Ectodermal cell (in vitro differentiated cells): ENCODE measurements around the gene SIL1.
"Not testable (repeated sequence)": the region's sequence is repeated elsewhere in the genome, so short reads cannot be mapped to it uniquely, and the experiment has no call there.

Experiments used
- H3K27ac ChIP-seq: 2 replicates; pipeline ENCODE4 v1.7.0; 2013; ENCODE audit warnings: mild to moderate bottlenecking, low read depth, low read length; ENCODE audit not compliant: insufficient read depth, poor library complexity, severe bottlenecking
- H3K27me3 ChIP-seq: 2 replicates; pipeline ENCODE4 v1.7.0; 2013; ENCODE audit warnings: mild to moderate bottlenecking, low read length; ENCODE audit not compliant: insufficient read depth, control insufficient read depth, poor library complexity, severe bottlenecking
- H3K36me3 ChIP-seq: one replicate; pipeline ENCODE4 v1.7.0; 2013; ENCODE audit warnings: low read length; ENCODE audit not compliant: control insufficient read depth, insufficient read depth
- H3K4me1 ChIP-seq: one replicate; pipeline ENCODE4 v1.7.0; 2013; ENCODE audit warnings: low read length; ENCODE audit not compliant: control insufficient read depth, insufficient read depth
- H3K4me3 ChIP-seq: 2 replicates; pipeline ENCODE4 v1.7.0; 2013; ENCODE audit warnings: low read depth, low read length, control low read depth; ENCODE audit not compliant: insufficient read depth
- H3K9me3 ChIP-seq: 2 replicates; pipeline ENCODE4 v1.7.0; 2013; ENCODE audit warnings: mild to moderate bottlenecking, low read length, moderate library complexity; ENCODE audit not compliant: control insufficient read depth
- WGBS, 2 experiments: methylation state at CpG; one replicate each; pipeline ENCODE4 v1.1.7; 2013; ENCODE audit warnings: missing lambda C conversion rate in 2 of 2; 5-methylcytosine and 5-hydroxymethylcytosine counted together

The SIL1 gene

GRCh38 chr5:139178589-139178917 lies 19.6 kb downstream of the SIL1 start:
- H3K9me3 ChIP-seq = no peaks in the 10 kb centered on the region
- WGBS, 2 experiments = 56 to 57% methylated on average over 3 of the region's 3 CpGs
- no peak overlapping the region for H3K4me3 ChIP-seq
- H3K27ac ChIP-seq = peak overlapping the region; percentile 74
- peaks cover 44% of the 10 kb centered on the region for H3K4me1 ChIP-seq
- H3K27me3 ChIP-seq = no peaks in the 10 kb centered on the region
- H3K36me3 ChIP-seq = no peaks in the 10 kb centered on the region

GRCh38 chr5:139177809-139178588 lies 20.2 kb downstream of the SIL1 start:
- H3K27ac ChIP-seq = peak overlapping the region; percentile 74
- no peaks in the 10 kb centered on the region for H3K36me3 ChIP-seq
- no peaks in the 10 kb centered on the region for H3K27me3 ChIP-seq
- 59 to 88% methylated on average over 1 of the region's 1 CpG for WGBS, 2 experiments
- peaks cover 44% of the 10 kb centered on the region for H3K4me1 ChIP-seq
- H3K4me3 ChIP-seq = no peak overlapping the region
- H3K9me3 ChIP-seq = no peaks in the 10 kb centered on the region

- 90 to 97% methylated on average over 9 of the region's 9 CpGs for WGBS, 2 experiments
- H3K9me3 ChIP-seq, H3K27me3 ChIP-seq, H3K36me3 ChIP-seq, H3K4me3 ChIP-seq, H3K27ac ChIP-seq: not testable (repeated sequence)
- peaks cover 40% of the 10 kb centered on the region for H3K4me1 ChIP-seq
Measured at GRCh38 chr5:139177281-139177680, 20.9 kb downstream of the SIL1 start.

GRCh38 chr5:139174382-139174781 lies 23.8 kb downstream of the SIL1 start:
- WGBS, 2 experiments = 84 to 96% methylated on average over 1 of the region's 1 CpG
- not testable (repeated sequence) for H3K4me3 ChIP-seq, H3K9me3 ChIP-seq, H3K36me3 ChIP-seq, H3K27me3 ChIP-seq, H3K27ac ChIP-seq
- H3K4me1 ChIP-seq = peaks cover 18% of the 10 kb centered on the region

- H3K27ac ChIP-seq = no peak overlapping the region
- 75 to 88% methylated on average over 1 of the region's 1 CpG for WGBS, 2 experiments
- no peaks in the 10 kb centered on the region for H3K27me3 ChIP-seq
- H3K4me1 ChIP-seq = peaks cover 6% of the 10 kb centered on the region
- no peaks in the 10 kb centered on the region for H3K9me3 ChIP-seq
- no peak overlapping the region for H3K4me3 ChIP-seq
- H3K36me3 ChIP-seq = no peaks in the 10 kb centered on the region
Measured at GRCh38 chr5:139171779-139172404, 26.3 kb downstream of the SIL1 start.

GRCh38 chr5:139167952-139168720 lies 30.0 kb downstream of the SIL1 start:
- Histone ChIP-seq H3K36me3 (no peaks in the 10 kb centered on the region), H3K4me3 (no peak overlapping the region), H3K4me1 (peaks cover 6% of the 10 kb centered on the region), H3K9me3 (no peaks in the 10 kb centered on the region), H3K27ac (no peak overlapping the region), H3K27me3 (no peaks in the 10 kb centered on the region)
- WGBS, 2 experiments = 69 to 70% methylated on average over 5 of the region's 5 CpGs

- no peaks in the 10 kb centered on the region for H3K9me3 ChIP-seq
- H3K27ac ChIP-seq = no peak overlapping the region
- peaks cover 6% of the 10 kb centered on the region for H3K4me1 ChIP-seq
- H3K27me3 ChIP-seq = no peaks in the 10 kb centered on the region
- no peaks in the 10 kb centered on the region for H3K36me3 ChIP-seq
- no peak overlapping the region for H3K4me3 ChIP-seq
- no CpG with 5 or more reads among the region's 2 CpGs for WGBS, 2 experiments
Measured at GRCh38 chr5:139167533-139167932, 30.6 kb downstream of the SIL1 start.

- no peaks in the 10 kb centered on the region for H3K9me3 ChIP-seq
- no peak overlapping the region for H3K4me3 ChIP-seq
- 89 to 90% methylated on average over 7 of the region's 7 CpGs for WGBS, 2 experiments
- no peaks in the 10 kb centered on the region for H3K36me3 ChIP-seq
- H3K27me3 ChIP-seq = no peaks in the 10 kb centered on the region
- no peak overlapping the region for H3K27ac ChIP-seq
- H3K4me1 ChIP-seq = peaks cover 6% of the 10 kb centered on the region
Measured at GRCh38 chr5:139167063-139167462, 31.1 kb downstream of the SIL1 start.

GRCh38 chr5:139164897-139165296 lies 33.3 kb downstream of the SIL1 start:
- 92 to 95% methylated on average over 3 of the region's 3 CpGs for WGBS, 2 experiments
- not testable (repeated sequence) for H3K27me3 ChIP-seq, H3K27ac ChIP-seq, H3K4me3 ChIP-seq, H3K9me3 ChIP-seq, H3K36me3 ChIP-seq, H3K4me1 ChIP-seq

- 94 to 98% methylated on average over 3 of the region's 3 CpGs for WGBS, 2 experiments
- no peaks in the 10 kb centered on the region for H3K27me3 ChIP-seq
- no peaks in the 10 kb centered on the region for H3K9me3 ChIP-seq
- H3K36me3 ChIP-seq = no peaks in the 10 kb centered on the region
- H3K4me3 ChIP-seq = no peak overlapping the region
- H3K27ac ChIP-seq = no peak overlapping the region
- H3K4me1 ChIP-seq = peaks cover 19% of the 10 kb centered on the region
Measured at GRCh38 chr5:139164020-139164419, 34.1 kb downstream of the SIL1 start.
